BE2C (cell line): ENCODE data around the gene RAB7B.

Experiments
- DNase-seq: peaks from one replicate; pipeline ENCODE4 v3.0.0-alpha.2; 2020
- H3K27me3 ChIP-seq: fragments of 250-450 bp; sonication (Bioruptor Pico); 2 replicates; pipeline ENCODE4 v1.5.1; 2020; ENCODE audit warnings: mild to moderate bottlenecking
- H3K36me3 ChIP-seq: fragments of 250-450 bp; sonication (Bioruptor Pico); 2 replicates; pipeline ENCODE4 v1.5.1; 2020; ENCODE audit warnings: mild to moderate bottlenecking
- H3K4me1 ChIP-seq: fragments of 250-450 bp; sonication (Bioruptor Pico); 2 replicates; pipeline ENCODE4 v1.5.1; 2020
- H3K4me3 ChIP-seq: 2 replicates; pipeline ENCODE4 v1.5.1; 2011; ENCODE audit warnings: low read depth, low read length
- H3K9me3 ChIP-seq: fragments of 250-450 bp; sonication (Bioruptor Pico); 2 replicates; pipeline ENCODE4 v1.5.1; 2020
- CTCF ChIP-seq: IDR thresholded peaks from 2 replicates; pipeline ENCODE4 v1.5.1; 2012; ENCODE audit warnings: mild to moderate bottlenecking, low read depth, low read length

The RAB7B gene

GRCh38 chr1:205963352-205964155 lies 39.6 kb downstream of the RAB7B start:
- Histone ChIP-seq H3K4me3 (no peak overlapping the region), H3K9me3 (no peaks in the 10 kb centered on the region), H3K27me3 (peaks cover 7% of the 10 kb centered on the region), H3K36me3 (no peaks in the 10 kb centered on the region), H3K4me1 (no peaks in the 10 kb centered on the region)
- no peak for DNase-seq
- TF ChIP-seq CTCF = no peak

GRCh38 chr1:205962821-205963221 lies 40.4 kb downstream of the RAB7B start:
- Histone ChIP-seq H3K4me3 (no peak overlapping the region), H3K4me1 (no peaks in the 10 kb centered on the region), H3K27me3 (peaks cover 7% of the 10 kb centered on the region), H3K36me3 (no peaks in the 10 kb centered on the region), H3K9me3 (no peaks in the 10 kb centered on the region)
- no peak for TF ChIP-seq CTCF
- no peak for DNase-seq

GRCh38 chr1:205961991-205962820 lies 41.0 kb downstream of the RAB7B start:
- Histone ChIP-seq H3K27me3 (peaks cover 7% of the 10 kb centered on the region), H3K9me3 (no peaks in the 10 kb centered on the region), H3K4me3 (no peak overlapping the region), H3K36me3 (no peaks in the 10 kb centered on the region), H3K4me1 (no peaks in the 10 kb centered on the region)
- no peak for TF ChIP-seq CTCF
- DNase-seq = no peak

GRCh38 chr1:205961405-205961804 lies 41.8 kb downstream of the RAB7B start:
- Histone ChIP-seq H3K4me3 (no peak overlapping the region), H3K27me3 (peaks cover 8% of the 10 kb centered on the region), H3K9me3 (no peaks in the 10 kb centered on the region), H3K4me1 (no peaks in the 10 kb centered on the region), H3K36me3 (no peaks in the 10 kb centered on the region)
- no peak for DNase-seq
- no peak for TF ChIP-seq CTCF

GRCh38 chr1:205959789-205960188 lies 43.4 kb downstream of the RAB7B start:
- H3K36me3 ChIP-seq = no peaks in the 10 kb centered on the region
- no peak overlapping the region for H3K4me3 ChIP-seq
- DNase-seq = no peak
- no peak for TF ChIP-seq CTCF
- no peaks in the 10 kb centered on the region for H3K9me3 ChIP-seq
- H3K27me3 ChIP-seq = peaks cover 17% of the 10 kb centered on the region
- H3K4me1 ChIP-seq = no peaks in the 10 kb centered on the region

- no peaks in the 10 kb centered on the region for H3K9me3 ChIP-seq
These were observed 47.7 kb downstream of the RAB7B start for GRCh38 chr1:205955499-205955898.

More at GRCh38 chr1:205955499-205955898, 47.7 kb downstream of the RAB7B start:
- Histone ChIP-seq H3K4me3 (no peak overlapping the region), H3K4me1 (no peaks in the 10 kb centered on the region), H3K27me3 (peaks cover 22% of the 10 kb centered on the region), H3K36me3 (no peaks in the 10 kb centered on the region)
- DNase-seq = no peak
- TF ChIP-seq CTCF = no peak
